ENCODE data around the gene SNX30. TPM values are rescaled to one million over a fixed set of nuclear protein-coding genes. Genes with fewer than 3 reads are reported as not detected.

Gene SNX30
- total RNA-seq, 1 donor from 2014 or later = 18.2 TPM

DNA sequence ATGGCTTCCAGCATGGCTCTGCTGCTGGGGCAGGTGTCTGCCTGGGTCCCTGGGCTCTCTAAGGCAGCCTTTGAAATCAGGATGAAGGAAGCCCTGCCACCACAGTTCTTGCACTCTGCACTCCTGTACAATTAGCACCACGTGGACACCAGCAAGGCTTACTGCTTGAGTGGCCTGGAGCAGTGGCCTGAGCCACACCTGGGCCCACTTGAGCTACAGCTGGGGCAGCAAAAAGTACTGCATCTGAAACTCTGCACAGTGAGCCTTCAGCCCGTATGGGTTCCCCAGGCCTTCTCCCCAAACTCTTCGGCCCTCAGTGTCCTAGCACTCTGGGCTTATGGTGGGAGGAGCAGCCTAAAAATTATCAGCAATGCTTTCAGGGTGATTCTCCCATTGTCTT, 24.6 kb upstream of the SNX30 start:
- H3K27ac Mint-ChIP-seq (ENCODE audit: unreplicated experiment) = no peak overlapping the region
- no peaks in the 10 kb centered on the region for H3K27me3 Mint-ChIP-seq (ENCODE audit: unreplicated experiment)
- H3K4me1 Mint-ChIP-seq (ENCODE audit: unreplicated experiment) = no peaks in the 10 kb centered on the region
- no peak for DNase-seq (ENCODE audit: extremely low spot score, unreplicated experiment)
- no peak for TF ChIP-seq CTCF (IDR thresholded peaks at IDR 0.05)
- no peaks in the 10 kb centered on the region for H3K9me3 Mint-ChIP-seq (ENCODE audit: unreplicated experiment)
- no peaks in the 10 kb centered on the region for H3K36me3 Mint-ChIP-seq (ENCODE audit: unreplicated experiment)
- H3K4me3 Mint-ChIP-seq (ENCODE audit: unreplicated experiment) = no peak overlapping the region

DNA sequence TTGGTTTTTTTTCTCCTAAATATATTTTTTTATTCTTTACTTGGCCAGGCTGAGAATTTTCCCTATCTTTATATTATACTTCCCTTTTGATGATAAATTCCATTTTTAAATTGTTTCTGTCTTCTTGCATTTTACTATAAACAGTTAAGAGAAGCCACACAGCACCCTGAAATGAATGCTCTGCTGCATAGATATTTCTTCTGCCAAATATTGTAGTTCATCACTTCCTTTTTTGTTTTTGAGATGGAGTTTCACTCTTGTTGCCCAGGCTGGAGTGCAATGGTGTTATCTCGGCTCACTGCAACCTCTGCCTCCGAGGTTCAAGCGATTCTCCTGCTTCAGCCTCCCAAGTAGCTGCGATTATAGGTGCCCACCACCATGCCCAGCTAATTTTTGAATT, 24.1 kb upstream of the SNX30 start:
- no peak for TF ChIP-seq CTCF (IDR thresholded peaks at IDR 0.05)
- Mint-ChIP-seq H3K4me3 (ENCODE audit: unreplicated experiment) (no peak overlapping the region), H3K4me1 (ENCODE audit: unreplicated experiment) (no peaks in the 10 kb centered on the region), H3K9me3 (ENCODE audit: unreplicated experiment) (no peaks in the 10 kb centered on the region), H3K27me3 (ENCODE audit: unreplicated experiment) (no peaks in the 10 kb centered on the region), H3K27ac (ENCODE audit: unreplicated experiment) (no peak overlapping the region), H3K36me3 (ENCODE audit: unreplicated experiment) (no peaks in the 10 kb centered on the region)
- no peak for DNase-seq (ENCODE audit: extremely low spot score, unreplicated experiment)

- Mint-ChIP-seq H3K4me3 (ENCODE audit: unreplicated experiment) (no peak overlapping the region), H3K27ac (ENCODE audit: unreplicated experiment) (no peak overlapping the region), H3K9me3 (ENCODE audit: unreplicated experiment) (no peaks in the 10 kb centered on the region), H3K36me3 (ENCODE audit: unreplicated experiment) (no peaks in the 10 kb centered on the region), H3K4me1 (ENCODE audit: unreplicated experiment) (no peaks in the 10 kb centered on the region), H3K27me3 (ENCODE audit: unreplicated experiment) (no peaks in the 10 kb centered on the region)
- no peak for TF ChIP-seq CTCF (IDR thresholded peaks at IDR 0.05)
- DNase-seq (ENCODE audit: extremely low spot score, unreplicated experiment) = no peak
Measured at GRCh38 chr9:112728401-112728800, 22.2 kb upstream of the SNX30 start.

DNA sequence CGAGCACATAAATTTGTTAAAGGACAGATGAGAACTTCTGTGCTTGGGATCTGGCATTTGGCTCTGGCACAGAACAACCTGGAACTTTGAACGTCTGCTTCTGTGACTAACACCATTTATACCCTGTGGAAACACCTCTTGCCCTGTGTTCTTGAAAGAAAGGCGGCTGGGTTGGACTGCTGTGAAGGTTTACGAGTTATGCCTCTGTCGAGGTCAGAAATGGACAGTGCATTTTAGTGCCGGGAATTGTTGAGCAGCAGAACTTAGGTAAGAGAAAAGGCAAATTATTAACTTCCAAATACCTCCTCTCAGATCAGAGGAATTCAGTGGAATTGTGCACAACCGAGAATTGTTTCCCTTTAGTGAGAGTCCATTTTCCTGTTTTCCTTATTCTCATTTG, 18.6 kb upstream of the SNX30 start:
- H3K27me3 Mint-ChIP-seq (ENCODE audit: unreplicated experiment) = no peaks in the 10 kb centered on the region
- no peak for DNase-seq (ENCODE audit: extremely low spot score, unreplicated experiment)
- no peak overlapping the region for H3K27ac Mint-ChIP-seq (ENCODE audit: unreplicated experiment)
- H3K4me3 Mint-ChIP-seq (ENCODE audit: unreplicated experiment) = no peak overlapping the region
- H3K36me3 Mint-ChIP-seq (ENCODE audit: unreplicated experiment) = no peaks in the 10 kb centered on the region
- TF ChIP-seq CTCF (IDR thresholded peaks at IDR 0.05) = no peak
- H3K9me3 Mint-ChIP-seq (ENCODE audit: unreplicated experiment) = no peaks in the 10 kb centered on the region
- H3K4me1 Mint-ChIP-seq (ENCODE audit: unreplicated experiment) = no peaks in the 10 kb centered on the region

DNA sequence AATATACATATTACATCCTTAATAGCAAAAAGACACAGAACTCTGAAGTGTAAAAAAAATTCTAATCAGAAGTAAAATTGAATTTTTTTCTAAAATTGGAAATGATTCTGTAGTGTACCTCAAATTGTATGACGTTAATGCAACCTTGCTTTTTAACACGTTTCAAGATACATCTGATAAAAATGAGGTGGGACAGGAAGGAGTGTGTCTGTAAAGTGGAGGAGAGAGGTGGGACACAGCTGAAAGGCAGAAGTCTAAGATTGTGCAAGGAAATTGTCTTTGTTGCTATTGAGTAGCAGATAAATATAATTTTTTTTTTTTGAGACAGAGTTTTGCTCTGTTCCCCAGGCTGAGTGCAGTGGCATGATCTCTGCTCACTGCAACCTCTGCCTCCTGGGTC, 15.7 kb upstream of the SNX30 start:
- Mint-ChIP-seq H3K4me3 (ENCODE audit: unreplicated experiment) (no peak overlapping the region), H3K4me1 (ENCODE audit: unreplicated experiment) (no peaks in the 10 kb centered on the region), H3K9me3 (ENCODE audit: unreplicated experiment) (no peaks in the 10 kb centered on the region), H3K27me3 (ENCODE audit: unreplicated experiment) (no peaks in the 10 kb centered on the region), H3K27ac (ENCODE audit: unreplicated experiment) (no peak overlapping the region), H3K36me3 (ENCODE audit: unreplicated experiment) (no peaks in the 10 kb centered on the region)
- no peak for DNase-seq (ENCODE audit: extremely low spot score, unreplicated experiment)
- TF ChIP-seq CTCF (IDR thresholded peaks at IDR 0.05) = no peak
